Testis (tissue), 3 donors: ENCODE measurements around the gene APOC3. TPM values are rescaled to one million over a fixed set of nuclear protein-coding genes. Genes with fewer than 3 reads are reported as not detected.

ENCODE experiments used
- DNase-seq: peaks from one replicate; pipeline ENCODE4 v3.0.0-alpha.2; 2019
- H3K27ac ChIP-seq, 2 donors: fragments of 200-600 bp; sonication (generic); one replicate each; pipeline ENCODE4 v1.5.1; 2019
- H3K27me3 ChIP-seq: fragments of 200-600 bp; sonication (generic); one replicate; pipeline ENCODE4 v1.5.1; 2019
- H3K36me3 ChIP-seq: fragments of 200-600 bp; sonication (generic); one replicate; pipeline ENCODE4 v1.5.1; 2017; ENCODE audit warnings: low read depth; ENCODE audit errors: missing control alignments
- H3K4me1 ChIP-seq: fragments of 200-600 bp; sonication (generic); one replicate; pipeline ENCODE4 v1.5.1; 2019
- H3K4me3 ChIP-seq, 2 donors: fragments of 200-600 bp; sonication (generic); one replicate each; pipeline ENCODE4 v1.5.1; 2017 to 2019
- H3K9me3 ChIP-seq: fragments of 200-600 bp; sonication (generic); one replicate; pipeline ENCODE4 v1.5.1; 2017
- CTCF ChIP-seq, 3 experiments: fragments of 450-650 bp in 2 of 3; fragments of 200-600 bp in 1 of 3; sonication (generic) in 1 of 3; IDR thresholded peaks; one replicate each; pipeline ENCODE4 v1.5.1; 2016 to 2019; ENCODE audit warnings: antibody characterized with exemption in 3 of 3, mild to moderate bottlenecking in 2 of 3, moderate library complexity in 1 of 3
- POLR2A ChIP-seq: fragments of 450-650 bp; IDR thresholded peaks from one replicate; pipeline ENCODE4 v1.6.1; 2017; ENCODE audit warnings: antibody characterized with exemption, mild to moderate bottlenecking, moderate library complexity
- WGBS, 2 donors: methylation state at CpG; one replicate each; pipeline ENCODE4 v1.1.5; 2018; 5-methylcytosine and 5-hydroxymethylcytosine counted together
- intact Hi-C: fragments of 100-400 bp; cut with DNase I; formaldehyde crosslinking; loops from one replicate; pipeline ENCODE4 v1.15.1; 2023; ENCODE audit warnings: low total_unique reads
- polyA plus RNA-seq: library from polyadenylated mRNA; stranded (reverse); fragments of 350-450 nt; fragmentation: Illumina TruSeq; extraction: RNeasy Lipid Tissue Mini Kit (QIAGEN cat#74804); gene quantifications from one replicate; pipeline ENCODE4 v1.2.3, GENCODE V29; 2014; ENCODE audit warnings: low read depth, low replicate concordance; ENCODE audit not compliant: insufficient read depth
- total RNA-seq, 2 donors: library from RNA; depleted of rRNA; stranded (reverse); fragments of >200 nt; gene quantifications; one replicate each; pipeline ENCODE4 v1.2.3, GENCODE V29; 2016

The APOC3 gene
- total and polyA plus RNA-seq, 3 donors from 2014 or later = 0.81 to 4.0 TPM; not detected in 1

DNA sequence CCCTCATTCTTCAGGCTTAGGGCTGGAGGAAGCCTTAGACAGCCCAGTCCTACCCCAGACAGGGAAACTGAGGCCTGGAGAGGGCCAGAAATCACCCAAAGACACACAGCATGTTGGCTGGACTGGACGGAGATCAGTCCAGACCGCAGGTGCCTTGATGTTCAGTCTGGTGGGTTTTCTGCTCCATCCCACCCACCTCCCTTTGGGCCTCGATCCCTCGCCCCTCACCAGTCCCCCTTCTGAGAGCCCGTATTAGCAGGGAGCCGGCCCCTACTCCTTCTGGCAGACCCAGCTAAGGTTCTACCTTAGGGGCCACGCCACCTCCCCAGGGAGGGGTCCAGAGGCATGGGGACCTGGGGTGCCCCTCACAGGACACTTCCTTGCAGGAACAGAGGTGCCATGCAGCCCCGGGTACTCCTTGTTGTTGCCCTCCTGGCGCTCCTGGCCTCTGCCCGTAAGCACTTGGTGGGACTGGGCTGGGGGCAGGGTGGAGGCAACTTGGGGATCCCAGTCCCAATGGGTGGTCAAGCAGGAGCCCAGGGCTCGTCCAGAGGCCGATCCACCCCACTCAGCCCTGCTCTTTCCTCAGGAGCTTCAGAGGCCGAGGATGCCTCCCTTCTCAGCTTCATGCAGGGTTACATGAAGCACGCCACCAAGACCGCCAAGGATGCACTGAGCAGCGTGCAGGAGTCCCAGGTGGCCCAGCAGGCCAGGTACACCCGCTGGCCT is 641 bp downstream of the APOC3 start:
- no peaks in the 10 kb centered on the region for H3K9me3 ChIP-seq
- H3K4me1 ChIP-seq = peaks cover 6% of the 10 kb centered on the region
- no peak overlapping the region for H3K4me3 ChIP-seq
- TF ChIP-seq POLR2A = no peak
- TF ChIP-seq CTCF (IDR thresholded peaks at IDR 0.05) = no peak
- H3K36me3 ChIP-seq = no peaks in the 10 kb centered on the region
- 98% methylated on average over 13 to 17 of the region's 17 CpGs for WGBS, 2 donors
- intact Hi-C loops = no loop called here
- DNase-seq = no peak
- no peak overlapping the region for H3K27ac ChIP-seq
- no peaks in the 10 kb centered on the region for H3K27me3 ChIP-seq

GRCh38 chr11:116831790-116832349 is 2.2 kb downstream of the APOC3 start:
- Histone ChIP-seq H3K36me3 (no peaks in the 10 kb centered on the region), H3K27ac (no peak overlapping the region), H3K9me3 (no peaks in the 10 kb centered on the region), H3K4me1 (peaks cover 15% of the 10 kb centered on the region), H3K4me3 (no peak overlapping the region), H3K27me3 (no peaks in the 10 kb centered on the region)
- TF ChIP-seq CTCF (IDR thresholded peaks at IDR 0.05) = no peak
- TF ChIP-seq POLR2A = no peak
- WGBS, 2 donors = 88 to 96% methylated on average over 5 to 7 of the region's 7 CpGs
- intact Hi-C loops = no loop called here
- no peak for DNase-seq

DNA sequence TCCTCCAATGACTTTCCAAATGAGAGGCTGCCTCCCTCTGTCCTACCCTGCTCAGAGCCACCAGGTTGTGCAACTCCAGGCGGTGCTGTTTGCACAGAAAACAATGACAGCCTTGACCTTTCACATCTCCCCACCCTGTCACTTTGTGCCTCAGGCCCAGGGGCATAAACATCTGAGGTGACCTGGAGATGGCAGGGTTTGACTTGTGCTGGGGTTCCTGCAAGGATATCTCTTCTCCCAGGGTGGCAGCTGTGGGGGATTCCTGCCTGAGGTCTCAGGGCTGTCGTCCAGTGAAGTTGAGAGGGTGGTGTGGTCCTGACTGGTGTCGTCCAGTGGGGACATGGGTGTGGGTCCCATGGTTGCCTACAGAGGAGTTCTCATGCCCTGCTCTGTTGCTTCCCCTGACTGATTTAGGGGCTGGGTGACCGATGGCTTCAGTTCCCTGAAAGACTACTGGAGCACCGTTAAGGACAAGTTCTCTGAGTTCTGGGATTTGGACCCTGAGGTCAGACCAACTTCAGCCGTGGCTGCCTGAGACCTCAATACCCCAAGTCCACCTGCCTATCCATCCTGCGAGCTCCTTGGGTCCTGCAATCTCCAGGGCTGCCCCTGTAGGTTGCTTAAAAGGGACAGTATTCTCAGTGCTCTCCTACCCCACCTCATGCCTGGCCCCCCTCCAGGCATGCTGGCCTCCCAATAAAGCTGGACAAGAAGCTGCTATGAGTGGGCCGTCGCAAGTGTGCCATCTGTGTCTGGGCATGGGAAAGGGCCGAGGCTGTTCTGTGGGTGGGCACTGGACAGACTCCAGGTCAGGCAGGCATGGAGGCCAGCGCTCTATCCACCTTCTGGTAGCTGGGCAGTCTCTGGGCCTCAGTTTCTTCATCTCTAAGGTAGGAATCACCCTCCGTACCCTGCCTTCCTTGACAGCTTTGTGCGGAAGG is 2.9 kb downstream of the APOC3 start:
- Histone ChIP-seq H3K4me3 (no peak overlapping the region), H3K4me1 (peaks cover 15% of the 10 kb centered on the region), H3K27me3 (no peaks in the 10 kb centered on the region), H3K27ac (no peak overlapping the region), H3K9me3 (no peaks in the 10 kb centered on the region), H3K36me3 (no peaks in the 10 kb centered on the region)
- no peak for DNase-seq
- TF ChIP-seq POLR2A = no peak
- TF ChIP-seq CTCF (IDR thresholded peaks at IDR 0.05) = no peak
- 73 to 81% methylated on average over 6 to 13 of the region's 13 CpGs for WGBS, 2 donors
- intact Hi-C loops = no loop called here

DNA sequence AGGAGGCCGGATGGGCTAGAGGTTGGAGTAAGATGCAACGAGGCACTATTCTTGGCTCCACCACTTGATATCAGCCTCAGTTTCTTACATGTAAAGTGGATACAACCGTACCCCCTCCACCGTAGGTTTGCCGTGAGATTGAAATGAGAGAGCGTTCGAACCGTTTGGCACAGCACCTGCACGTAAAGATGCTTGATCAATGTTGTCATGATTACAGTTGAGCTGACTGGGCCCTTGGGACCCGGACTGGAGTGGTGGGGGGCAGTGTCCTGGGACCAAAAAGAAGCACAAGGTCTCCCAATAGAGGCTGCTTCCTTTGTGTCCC is 3.7 kb downstream of the APOC3 start:
- no peak for DNase-seq
- Histone ChIP-seq H3K27me3 (no peaks in the 10 kb centered on the region), H3K4me1 (peaks cover 22% of the 10 kb centered on the region), H3K9me3 (no peaks in the 10 kb centered on the region), H3K27ac (no peak overlapping the region), H3K4me3 (no peak overlapping the region), H3K36me3 (no peaks in the 10 kb centered on the region)
- intact Hi-C loops = no loop called here
- WGBS, 2 donors = 95% methylated on average over 10 of the region's 10 CpGs
- TF ChIP-seq CTCF (IDR thresholded peaks at IDR 0.05) (no peak), POLR2A (no peak)
